ENCODE data around the gene COPG1. TPM values are rescaled to one million over a fixed set of nuclear protein-coding genes. Genes with fewer than 3 reads are reported as not detected.
"Not testable (repeated sequence)": the region's sequence is repeated elsewhere in the genome, so short reads cannot be mapped to it uniquely, and the experiment has no call there.

COPG1 gene
- total and polyA plus RNA-seq, 8 donors, result 81.4 to 137 (median 104) TPM

- Histone ChIP-seq H3K27ac (no peak overlapping the region), H3K27me3 (no peaks in the 10 kb centered on the region), H3K9me3 (no peaks in the 10 kb centered on the region), H3K36me3 (peaks cover 12 to 99% (median 75%) of the 10 kb centered on the region in 3 donors), H3K4me3 (no peak overlapping the region), H3K4me1 (no peaks in the 10 kb centered on the region)
- no peak for FAIRE-seq
- no peak for TF ChIP-seq CTCF (IDR thresholded peaks at IDR 0.05)
- peak in 1 of 6 donors; percentile 29 for DNase-seq
- intact Hi-C loops (cut with DNase I), result no loop called here
- no peak for ATAC-seq
- WGBS, 2 donors, result 93% methylated on average over 11 of the region's 11 CpGs
These were observed 11.2 kb downstream of the COPG1 start for GRCh38 chr3:129260606-129261005.

GRCh38 chr3:129261894-129262293, 12.5 kb downstream of the COPG1 start:
- Histone ChIP-seq H3K27ac (no peak overlapping the region), H3K9me3 (no peaks in the 10 kb centered on the region), H3K4me1 (no peaks in the 10 kb centered on the region), H3K27me3 (no peaks in the 10 kb centered on the region), H3K4me3 (no peak overlapping the region), H3K36me3 (peaks cover 17 to 99% (median 71%) of the 10 kb centered on the region in 3 donors)
- intact Hi-C loops (cut with DNase I), result no loop called here
- no peak for FAIRE-seq
- ATAC-seq, result no peak
- no peak for TF ChIP-seq CTCF (IDR thresholded peaks at IDR 0.05)
- 92% methylated on average over 3 of the region's 3 CpGs for WGBS, 2 donors
- peak in 1 of 6 donors; percentile 3 for DNase-seq

GRCh38 chr3:129263161-129263910, 13.9 kb downstream of the COPG1 start:
- FAIRE-seq (no peak), ATAC-seq (no peak), DNase-seq (peak in 1 of 6 donors; percentile 27)
- H3K4me3 ChIP-seq, result no peak overlapping the region
- TF ChIP-seq CTCF (IDR thresholded peaks at IDR 0.05), result no peak
- peaks cover 15 to 99% (median 70%) of the 10 kb centered on the region in 3 donors for H3K36me3 ChIP-seq
- no peak overlapping the region for H3K27ac ChIP-seq
- H3K27me3 ChIP-seq, result no peaks in the 10 kb centered on the region
- 91 to 92% methylated on average over 6 of the region's 6 CpGs for WGBS, 2 donors
- no peaks in the 10 kb centered on the region for H3K9me3 ChIP-seq
- H3K4me1 ChIP-seq, result no peaks in the 10 kb centered on the region
- intact Hi-C loops (cut with DNase I), result no loop called here

- H3K4me1 ChIP-seq; H3K27me3 ChIP-seq; H3K27ac ChIP-seq; H3K4me3 ChIP-seq; FAIRE-seq; ATAC-seq; H3K9me3 ChIP-seq; intact Hi-C loops (cut with DNase I): not testable (repeated sequence)
- WGBS, 2 donors, result 81 to 88% methylated on average over 6 of the region's 6 CpGs
- DNase-seq, result peak in 1 of 6 donors; percentile 30
- peaks cover 19 to 99% (median 70%) of the 10 kb centered on the region in 3 donors for H3K36me3 ChIP-seq
These were observed 15.6 kb downstream of the COPG1 start for GRCh38 chr3:129264994-129265393.

GRCh38 chr3:129266651-129267050, 17.2 kb downstream of the COPG1 start:
- 79 to 94% methylated on average over 4 of the region's 4 CpGs for WGBS, 2 donors
- Histone ChIP-seq H3K27me3 (no peaks in the 10 kb centered on the region), H3K4me3 (no peak overlapping the region), H3K9me3 (no peaks in the 10 kb centered on the region), H3K36me3 (peaks cover 31 to 96% (median 65%) of the 10 kb centered on the region in 3 donors), H3K27ac (no peak overlapping the region), H3K4me1 (no peaks in the 10 kb centered on the region)
- intact Hi-C loops (cut with DNase I), result no loop called here
- no peak for TF ChIP-seq CTCF (IDR thresholded peaks at IDR 0.05)
- peak in 1 of 6 donors; percentile 12 for DNase-seq
- FAIRE-seq, result no peak
- ATAC-seq, result no peak
